GM06990 (cell line): ENCODE results near the gene IGF2R.

Source experiments
- DNase-seq: peaks from one replicate; pipeline ENCODE4 v3.0.0-alpha.2; 2011; ENCODE audit not compliant: insufficient read length; ENCODE audit errors: extremely low read depth
- H3K27me3 ChIP-seq: replicated peaks from 2 replicates; pipeline ENCODE4 v1.6.0; 2011; ENCODE audit warnings: low read length; ENCODE audit not compliant: control insufficient read depth, insufficient read depth
- H3K36me3 ChIP-seq: 2 replicates; pipeline ENCODE4 v1.5.1; 2011; ENCODE audit warnings: low read length; ENCODE audit not compliant: control insufficient read depth, insufficient read depth
- H3K4me3 ChIP-seq: replicated peaks from 2 replicates; pipeline ENCODE4 v1.5.1; 2011; ENCODE audit warnings: low read depth, mild to moderate bottlenecking, control low read depth, low read length
- CTCF ChIP-seq: IDR thresholded peaks from 2 replicates; pipeline ENCODE4 v1.5.1; 2011; ENCODE audit warnings: low read length, control low read depth, mild to moderate bottlenecking, inconsistent platforms; ENCODE audit not compliant: insufficient read depth, poor library complexity, severe bottlenecking

The IGF2R gene

GRCh38 chr6:159946912-159947311, 22.0 kb upstream of the IGF2R start:
- DNase-seq, result no peak
- Histone ChIP-seq H3K36me3 (no peaks in the 10 kb centered on the region), H3K27me3 (no peaks in the 10 kb centered on the region), H3K4me3 (no peak overlapping the region)
- no peak for TF ChIP-seq CTCF

- DNase-seq, result no peak
- H3K27me3 ChIP-seq, result no peaks in the 10 kb centered on the region
- no peak for TF ChIP-seq CTCF
- no peak overlapping the region for H3K4me3 ChIP-seq
- H3K36me3 ChIP-seq, result no peaks in the 10 kb centered on the region
These were observed 20.7 kb upstream of the IGF2R start for GRCh38 chr6:159948199-159948598.

GRCh38 chr6:159951772-159952171, 17.1 kb upstream of the IGF2R start:
- no peak for DNase-seq
- Histone ChIP-seq H3K27me3 (no peaks in the 10 kb centered on the region), H3K36me3 (no peaks in the 10 kb centered on the region), H3K4me3 (no peak overlapping the region)
- TF ChIP-seq CTCF, result no peak

GRCh38 chr6:159952289-159953005, 16.4 kb upstream of the IGF2R start:
- TF ChIP-seq CTCF, result no peak
- no peaks in the 10 kb centered on the region for H3K36me3 ChIP-seq
- no peak overlapping the region for H3K4me3 ChIP-seq
- no peak for DNase-seq
- no peaks in the 10 kb centered on the region for H3K27me3 ChIP-seq

- Histone ChIP-seq H3K27me3 (no peaks in the 10 kb centered on the region), H3K4me3 (no peak overlapping the region), H3K36me3 (no peaks in the 10 kb centered on the region)
- DNase-seq, result no peak
- no peak for TF ChIP-seq CTCF
These were observed 15.7 kb upstream of the IGF2R start for GRCh38 chr6:159953091-159953601.

- Histone ChIP-seq H3K36me3 (no peaks in the 10 kb centered on the region), H3K4me3 (no peak overlapping the region), H3K27me3 (no peaks in the 10 kb centered on the region)
- no peak for DNase-seq
- no peak for TF ChIP-seq CTCF
These were observed 12.9 kb upstream of the IGF2R start for GRCh38 chr6:159955945-159956361.
